ENCODE results near the gene AHCYL2.
"Not testable (repeated sequence)": the region's sequence is repeated elsewhere in the genome, so short reads cannot be mapped to it uniquely, and the experiment has no call there.

The AHCYL2 gene

DNA sequence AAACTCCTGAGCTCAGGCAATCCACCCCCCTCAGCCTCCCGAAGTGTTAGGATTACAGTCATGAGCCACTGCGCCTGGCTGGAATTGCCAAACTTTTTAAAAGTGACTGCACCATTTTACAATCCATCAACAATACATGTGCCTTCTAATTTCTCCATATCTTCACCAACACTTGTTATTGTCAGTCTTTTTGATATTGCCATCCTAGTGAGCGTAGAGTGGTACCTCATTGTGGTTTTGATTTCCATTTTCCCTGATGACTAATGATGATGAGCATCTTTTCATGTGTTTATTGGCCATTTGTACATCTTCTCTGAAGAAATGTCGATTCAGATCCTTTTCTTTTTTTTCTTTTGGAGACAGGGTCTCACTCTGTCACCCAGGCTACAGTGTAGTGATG lies 187.7 kb downstream of the AHCYL2 start:
- no peak for DNase-seq

DNA sequence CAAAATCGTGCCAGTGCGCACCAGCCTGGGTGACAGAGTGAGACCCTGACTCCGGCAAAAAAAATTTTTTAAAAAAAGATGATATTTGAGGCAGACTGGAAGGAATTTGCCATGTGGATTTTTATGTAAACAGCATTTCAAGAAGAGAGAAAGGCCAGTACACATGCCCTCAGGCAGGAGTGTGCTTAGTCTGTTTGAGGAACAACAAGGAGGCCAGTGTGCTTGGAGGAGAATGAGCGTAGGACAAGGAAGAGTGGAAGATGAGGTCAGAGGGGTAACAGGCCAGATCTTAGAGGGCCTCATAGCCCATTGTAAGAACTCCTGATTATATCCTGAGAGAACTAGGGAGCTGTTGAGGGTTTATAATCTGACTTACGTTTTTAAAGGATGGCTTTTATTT lies 192.2 kb downstream of the AHCYL2 start:
- DNase-seq: no peak

- DNase-seq: no peak
These were observed 197.0 kb downstream of the AHCYL2 start for GRCh38 chr7:129421717-129422250.

- no peak for DNase-seq
These were observed 197.9 kb downstream of the AHCYL2 start for GRCh38 chr7:129422727-129423126.

DNA sequence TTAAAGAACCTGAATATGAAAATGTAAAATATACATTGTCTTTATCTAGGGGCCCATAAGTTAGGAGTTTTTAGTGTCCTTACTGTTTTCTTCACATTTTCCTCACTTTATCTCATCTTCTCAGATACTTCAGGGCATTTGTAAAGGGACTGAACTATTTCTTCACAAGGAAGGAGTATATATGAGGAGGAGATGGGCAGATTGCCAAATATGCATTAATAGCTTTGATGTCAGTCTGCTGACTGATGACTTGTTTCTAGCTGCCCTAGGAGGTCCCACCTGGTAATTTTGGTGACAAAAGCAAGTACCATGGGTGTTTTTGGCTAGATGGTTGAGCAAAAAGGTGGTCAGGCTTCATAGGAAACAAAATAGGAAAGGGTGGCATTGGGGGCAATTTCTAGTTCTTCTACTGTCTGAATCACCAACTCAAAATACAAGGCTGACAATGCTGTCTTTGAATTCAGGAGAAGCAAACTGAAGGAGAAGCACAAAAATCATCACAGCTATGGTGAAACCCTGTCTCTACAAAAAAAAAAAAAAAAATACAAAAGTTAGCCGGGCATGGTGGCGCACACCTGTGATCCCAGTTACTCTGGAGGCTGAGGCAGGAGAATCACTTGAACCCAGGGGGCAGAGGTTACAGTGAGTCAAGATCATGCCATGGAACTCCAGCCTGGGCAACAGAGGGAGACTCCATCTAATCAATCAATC lies 199.0 kb downstream of the AHCYL2 start:
- DNase-seq: no peak

GRCh38 chr7:129426482-129426881 lies 201.7 kb downstream of the AHCYL2 start:
- no peak for DNase-seq

GRCh38 chr7:129427526-129428045 lies 202.8 kb downstream of the AHCYL2 start:
- no peak for DNase-seq

DNA sequence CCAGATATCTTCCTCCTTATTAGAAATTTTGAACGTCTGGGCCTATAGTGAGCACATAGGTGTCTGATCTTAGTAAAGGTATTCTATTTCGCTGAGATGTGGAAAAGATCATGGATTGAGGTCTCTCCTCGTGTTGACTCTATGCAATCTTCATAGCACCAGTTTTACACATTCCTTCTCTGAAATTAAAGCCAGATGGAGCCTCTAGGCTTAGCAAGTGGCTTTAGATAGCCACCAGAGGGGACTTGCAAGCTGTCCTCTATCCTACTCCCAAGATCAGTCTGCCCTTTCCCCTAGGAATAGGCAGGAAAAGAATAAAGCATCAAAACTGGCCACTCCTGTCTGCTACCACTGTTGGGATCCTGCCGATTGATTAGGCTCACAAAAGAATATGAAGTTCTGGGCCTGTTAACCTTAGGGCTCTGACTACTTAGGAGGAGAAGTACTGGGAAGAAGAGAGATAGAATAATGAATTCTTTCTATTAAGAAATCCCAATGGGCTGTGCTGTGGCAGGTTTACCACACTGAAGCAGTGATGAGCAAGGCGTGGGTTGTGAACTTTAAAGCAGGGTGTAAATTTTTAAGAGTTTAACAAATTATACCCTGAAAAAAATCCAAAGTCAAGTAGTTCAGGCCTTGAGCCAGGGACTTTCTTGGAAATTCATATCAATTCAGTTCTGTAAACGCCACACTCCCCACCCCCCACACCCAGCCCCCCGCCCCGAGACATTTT lies 207.2 kb downstream of the AHCYL2 start:
- no peak for DNase-seq

- DNase-seq: peak; percentile 43 to 94 (median 88)
These were observed 209.2 kb downstream of the AHCYL2 start, which contains the start of gene STRIP2 for GRCh38 chr7:129433847-129434674. Gene STRIP2, plus strand, starts transcription at chr7:129434432. Its CDS starts 41 bp downstream, at chr7:129434473.

DNA sequence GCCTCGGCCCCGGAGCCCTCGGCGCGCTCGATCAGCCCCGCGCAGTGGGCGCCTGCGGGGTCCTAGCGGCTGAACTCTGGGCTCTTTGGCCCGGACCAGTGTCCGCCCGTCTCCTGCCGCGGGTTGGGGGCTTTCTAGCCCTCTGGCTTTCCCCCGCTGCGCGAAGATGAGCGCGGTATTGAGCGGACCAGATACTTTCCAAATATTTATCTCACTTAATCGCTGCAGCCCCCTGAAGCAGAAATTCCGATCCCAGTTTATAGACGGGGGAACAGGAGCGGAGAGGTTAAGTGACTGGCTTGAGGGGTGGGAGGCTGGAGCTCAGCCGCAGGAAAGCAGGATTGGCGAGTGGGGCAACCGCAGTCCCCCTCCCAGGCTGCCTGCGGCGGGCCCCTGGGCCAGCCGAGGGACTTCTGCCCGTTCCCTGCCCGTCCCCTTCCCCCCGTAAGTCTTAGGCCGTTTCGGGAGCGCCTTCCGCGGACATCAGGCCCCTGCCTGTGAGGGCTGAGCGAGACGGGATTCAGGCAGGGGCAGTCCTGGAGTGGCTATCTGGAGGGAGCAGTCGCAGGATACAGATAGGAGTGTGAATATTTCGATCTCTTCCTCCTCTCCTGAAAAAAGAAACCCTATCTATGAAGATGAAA lies 210.0 kb downstream of the AHCYL2 start:
- peak in 6 of 58 donors; percentile 4 to 21 (median 6) for DNase-seq

DNA sequence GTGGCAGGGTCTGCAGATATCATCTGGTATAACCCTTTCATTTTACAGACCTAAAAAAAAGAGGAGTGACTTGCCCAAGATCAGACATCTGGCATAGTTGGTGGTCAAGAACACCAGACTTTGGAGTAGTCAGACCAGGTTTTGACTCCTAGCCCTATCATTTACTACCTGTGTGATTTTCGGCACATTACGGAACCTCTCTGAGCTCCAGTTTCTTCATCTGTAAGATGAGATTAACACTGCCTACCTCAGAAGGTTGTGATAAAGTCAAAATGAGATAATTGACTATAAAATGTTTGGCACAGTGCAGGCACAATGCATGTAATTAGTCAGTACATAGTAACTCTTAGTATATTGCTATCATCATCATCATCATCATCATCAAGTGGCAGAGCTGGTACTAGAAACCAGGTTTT lies 210.6 kb downstream of the AHCYL2 start:
- DNase-seq: no peak

DNA sequence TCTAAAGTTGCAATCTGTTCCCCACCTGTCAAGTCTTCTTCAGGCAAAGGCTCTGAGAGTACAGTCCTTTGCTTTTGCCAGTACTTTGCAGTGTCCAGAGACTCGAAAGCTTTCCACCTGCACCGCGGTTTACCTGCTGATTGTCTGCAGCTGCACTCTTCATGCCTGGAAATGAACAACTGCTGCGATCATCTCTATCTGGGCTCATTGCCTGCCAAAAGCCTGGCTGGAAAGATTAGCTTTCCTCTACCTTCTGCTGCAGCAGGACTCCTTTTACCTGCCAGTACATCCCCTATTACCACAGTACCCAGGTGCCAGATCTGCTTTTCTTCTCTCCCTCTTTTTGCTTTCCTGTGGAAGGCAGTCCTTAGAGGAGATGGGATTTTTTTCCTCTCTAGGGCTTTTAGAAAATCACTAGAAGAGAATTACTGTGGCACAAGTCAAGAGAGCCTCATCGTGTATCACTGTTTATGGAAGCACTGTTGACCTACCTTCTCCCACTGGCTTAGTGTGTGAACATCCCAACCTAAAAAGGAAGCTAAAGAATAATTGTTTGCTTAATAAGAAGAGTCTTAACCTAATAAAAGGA lies 211.6 kb downstream of the AHCYL2 start:
- no peak for DNase-seq

DNA sequence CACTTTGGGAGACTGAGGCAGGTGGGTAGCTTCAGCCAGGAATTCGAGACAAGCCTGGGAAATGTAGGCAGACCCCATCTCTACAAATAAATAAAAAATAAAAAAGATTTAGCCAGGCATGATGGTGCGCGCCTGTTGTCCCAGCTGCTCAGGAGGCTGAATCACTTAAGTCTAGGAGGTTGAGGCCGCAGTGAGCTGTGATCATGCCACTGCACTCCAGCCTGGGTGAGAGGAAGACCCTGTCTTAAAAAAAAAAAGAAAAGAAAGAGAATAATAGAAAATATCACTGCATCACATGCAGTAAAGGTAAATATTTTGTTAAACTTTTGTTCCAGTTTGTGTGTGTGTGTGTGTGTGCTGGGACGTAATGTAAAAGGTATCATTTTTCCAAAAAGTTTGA lies 212.4 kb downstream of the AHCYL2 start:
- DNase-seq: no peak

DNA sequence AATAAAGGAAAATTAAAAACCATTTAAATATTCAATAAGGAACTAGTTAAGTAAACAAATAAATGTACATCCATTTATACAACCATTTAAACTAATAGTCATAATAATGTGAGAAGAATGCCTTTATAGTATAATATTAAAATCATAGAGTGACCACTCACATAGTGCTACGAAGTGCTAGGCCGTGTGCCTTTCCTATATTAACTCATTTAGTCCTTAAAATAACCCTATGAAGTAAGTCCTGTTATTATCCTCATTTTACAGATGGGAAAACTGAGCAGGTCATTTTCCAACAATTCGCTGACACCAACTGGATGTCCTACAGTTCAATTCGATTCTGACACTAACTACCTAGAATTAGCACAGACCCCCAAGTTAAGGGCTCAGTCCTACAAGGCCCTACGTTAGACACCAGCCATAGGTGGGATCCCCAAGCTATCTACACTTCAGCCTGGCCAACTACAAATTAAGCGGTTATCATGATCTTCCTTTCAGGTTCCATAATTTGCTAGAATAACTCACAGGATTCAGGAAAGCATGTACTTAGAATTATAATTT lies 213.5 kb downstream of the AHCYL2 start:
- no peak for DNase-seq

DNA sequence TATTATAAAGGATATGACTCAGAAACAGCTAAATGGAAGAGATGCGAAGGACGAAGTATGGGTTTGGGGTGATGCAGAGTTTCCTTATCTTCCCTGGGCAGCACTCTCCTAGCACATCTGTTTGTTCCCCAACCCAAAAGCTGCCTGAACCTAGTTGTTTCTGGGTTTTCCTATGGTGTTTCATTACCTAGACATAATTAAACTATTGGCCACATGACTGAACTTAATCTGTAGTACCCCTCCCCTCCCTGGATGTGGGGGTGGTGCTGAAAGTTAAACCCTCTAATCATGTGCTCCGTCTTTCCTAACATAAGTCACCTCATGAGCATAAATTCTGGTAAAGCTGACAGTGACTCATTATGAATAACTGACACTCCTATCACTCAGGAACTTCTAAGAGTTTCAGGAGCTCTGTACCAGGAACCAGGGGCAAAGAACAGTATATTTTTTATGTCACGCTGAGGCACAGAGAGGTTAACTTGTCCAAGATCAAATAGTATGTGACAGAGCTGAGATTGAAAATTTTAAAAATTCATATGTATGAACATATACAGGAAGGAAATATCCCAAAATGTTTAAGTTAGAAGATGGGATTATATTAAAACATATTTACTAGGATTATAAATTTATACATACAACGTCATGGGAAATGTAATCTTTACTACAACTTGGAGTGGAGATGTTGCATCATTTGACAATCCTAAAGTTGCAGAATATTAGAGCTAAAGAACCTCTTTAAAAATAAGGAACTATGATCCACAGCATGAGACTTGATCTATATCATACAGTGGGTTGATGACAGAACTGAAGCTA lies 214.2 kb downstream of the AHCYL2 start:
- DNase-seq: no peak

DNA sequence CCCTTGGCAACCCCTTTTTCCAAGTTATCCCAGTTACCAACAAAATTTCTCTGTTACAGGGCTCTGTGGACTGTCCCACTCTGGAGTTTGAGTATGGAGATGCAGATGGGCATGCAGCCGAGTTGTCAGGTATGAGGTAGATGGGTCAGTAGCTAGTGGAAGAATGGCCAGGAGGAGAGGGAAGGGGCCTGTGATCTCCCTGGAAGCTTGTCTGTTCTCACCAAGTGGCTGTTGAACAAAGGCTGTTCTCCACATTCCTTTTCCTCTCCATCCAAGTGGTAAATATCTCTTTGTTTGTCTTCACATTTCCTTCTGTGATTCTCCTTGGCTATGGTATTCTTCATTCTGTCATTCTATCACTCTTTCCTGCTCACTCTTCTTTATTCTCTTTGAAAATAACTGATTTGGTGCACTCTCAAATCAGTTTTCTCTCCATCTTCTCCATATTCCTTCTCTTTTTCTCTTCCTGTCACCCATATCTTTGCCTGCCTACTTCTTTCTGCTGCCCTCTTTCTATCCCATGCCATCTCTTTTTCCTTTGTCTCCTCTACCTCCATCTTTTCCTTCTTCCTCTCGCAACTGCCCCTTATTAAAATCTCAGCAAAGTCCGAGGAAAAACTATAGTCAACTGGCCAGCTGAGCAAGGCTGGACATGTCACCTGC lies 215.3 kb downstream of the AHCYL2 start:
- DNase-seq: no peak

DNA sequence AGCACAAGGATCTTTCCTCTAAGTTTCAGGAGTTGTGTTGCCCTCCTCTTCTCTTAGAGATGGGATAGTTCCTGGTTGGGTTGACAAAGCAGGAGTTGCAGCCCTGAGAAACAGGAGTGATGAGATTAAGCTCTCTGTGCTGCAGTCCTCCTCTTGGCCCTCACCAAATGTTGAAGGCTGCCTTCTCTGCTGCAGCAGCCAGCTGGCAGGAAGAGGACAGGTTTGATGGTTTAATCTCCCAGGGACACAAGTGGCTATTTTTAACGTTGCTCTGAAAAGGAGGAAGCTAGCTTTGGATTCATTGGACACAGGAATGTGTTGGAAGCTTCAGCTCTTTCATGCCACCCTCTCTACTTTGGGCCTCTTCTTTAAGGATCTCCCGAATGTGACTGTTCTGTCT lies 218.8 kb downstream of the AHCYL2 start:
- DNase-seq: peak in 11 of 58 donors; percentile 3 to 48 (median 10)

- DNase-seq: not testable (repeated sequence)
These were observed 219.9 kb downstream of the AHCYL2 start for GRCh38 chr7:129444776-129445175.

DNA sequence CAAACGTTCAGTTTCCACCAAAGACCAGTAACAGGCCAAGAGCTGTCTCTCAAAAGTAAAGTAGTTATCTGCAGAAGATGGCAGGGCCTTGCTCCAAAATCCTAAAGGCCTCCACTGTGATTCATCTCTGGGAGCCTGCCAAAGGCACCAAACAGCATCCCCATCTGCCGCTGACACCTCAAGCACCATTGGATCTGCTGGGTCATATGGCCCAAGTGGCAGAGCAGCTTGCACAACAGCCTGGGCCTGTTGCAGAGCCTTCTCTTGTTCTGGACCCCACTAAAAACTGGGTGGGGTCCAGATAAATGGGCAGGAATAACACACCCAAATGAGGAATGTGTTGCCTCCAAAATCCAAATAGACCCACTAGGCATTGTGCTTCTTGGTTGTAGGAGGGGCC lies 222.1 kb downstream of the AHCYL2 start:
- DNase-seq: not testable (repeated sequence)

Measured in anterior cingulate cortex (tissue), 58 donors.